ENCODE results near the gene GPX7. TPM values are rescaled to one million over a fixed set of nuclear protein-coding genes. Genes with fewer than 3 reads are reported as not detected.
A peak's percentile ranks its signal among the peaks of the same experiment; 100 is the strongest.

Gene GPX7
- total RNA-seq, 2 experiments from 2014 or later, result 21.5 TPM

DNA sequence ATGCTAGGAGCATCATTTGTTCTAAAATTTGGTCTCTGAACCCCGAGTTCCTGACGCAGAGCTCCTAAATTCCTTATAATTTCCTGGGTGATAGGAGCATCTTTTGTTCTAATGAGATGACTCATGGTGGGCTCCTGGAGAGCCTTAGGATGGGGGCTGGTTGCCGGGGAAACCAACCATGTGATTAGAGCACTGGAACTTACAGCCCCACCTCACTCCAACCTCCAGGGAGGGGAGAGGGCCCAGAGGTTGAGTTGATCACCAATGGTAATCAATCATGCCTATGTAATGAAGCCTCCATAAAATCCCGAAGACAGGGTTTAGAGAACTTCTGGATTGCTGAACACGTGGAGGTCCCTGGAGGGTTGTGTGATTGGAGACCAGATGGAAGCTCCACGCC lies 38.5 kb downstream of the GPX7 start:
- intact Hi-C loops (cut with micrococcal nuclease), result no loop called here
- ChIA-PET POLR2A (interaction anchor here (0.9 to 2.7 kb wide), 5 partner anchors 8 to 33 kb away, joined by 3 to 17 read pairs (median 4); partner anchors contain the start of gene SHISAL2A), CTCF (interaction anchor here (1.2 to 2.0 kb wide), 2 partner anchors 18 to 27 kb away, joined by 3 to 7 read pairs; no protein-coding TSS in a partner anchor)
- ATAC-seq (no peak), DNase-seq (no peak)
- Mint-ChIP-seq H3K4me1 (ENCODE audit: low read depth) (peaks cover 47% of the 10 kb centered on the region), H3K4me3 (no peak overlapping the region), H3K9me3 (no peaks in the 10 kb centered on the region), H3K36me3 (ENCODE audit: low read depth) (peaks cover 22% of the 10 kb centered on the region), H3K27me3 (no peaks in the 10 kb centered on the region), H3K27ac (peak overlapping the region; percentile 68)
- TF ChIP-seq, protein P1, sequence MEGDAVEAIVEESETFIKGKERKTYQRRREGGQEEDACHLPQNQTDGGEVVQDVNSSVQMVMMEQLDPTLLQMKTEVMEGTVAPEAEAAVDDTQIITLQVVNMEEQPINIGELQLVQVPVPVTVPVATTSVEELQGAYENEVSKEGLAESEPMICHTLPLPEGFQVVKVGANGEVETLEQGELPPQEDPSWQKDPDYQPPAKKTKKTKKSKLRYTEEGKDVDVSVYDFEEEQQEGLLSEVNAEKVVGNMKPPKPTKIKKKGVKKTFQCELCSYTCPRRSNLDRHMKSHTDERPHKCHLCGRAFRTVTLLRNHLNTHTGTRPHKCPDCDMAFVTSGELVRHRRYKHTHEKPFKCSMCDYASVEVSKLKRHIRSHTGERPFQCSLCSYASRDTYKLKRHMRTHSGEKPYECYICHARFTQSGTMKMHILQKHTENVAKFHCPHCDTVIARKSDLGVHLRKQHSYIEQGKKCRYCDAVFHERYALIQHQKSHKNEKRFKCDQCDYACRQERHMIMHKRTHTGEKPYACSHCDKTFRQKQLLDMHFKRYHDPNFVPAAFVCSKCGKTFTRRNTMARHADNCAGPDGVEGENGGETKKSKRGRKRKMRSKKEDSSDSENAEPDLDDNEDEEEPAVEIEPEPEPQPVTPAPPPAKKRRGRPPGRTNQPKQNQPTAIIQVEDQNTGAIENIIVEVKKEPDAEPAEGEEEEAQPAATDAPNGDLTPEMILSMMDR (IDR thresholded peaks at IDR 0.05), result no peak

DNA sequence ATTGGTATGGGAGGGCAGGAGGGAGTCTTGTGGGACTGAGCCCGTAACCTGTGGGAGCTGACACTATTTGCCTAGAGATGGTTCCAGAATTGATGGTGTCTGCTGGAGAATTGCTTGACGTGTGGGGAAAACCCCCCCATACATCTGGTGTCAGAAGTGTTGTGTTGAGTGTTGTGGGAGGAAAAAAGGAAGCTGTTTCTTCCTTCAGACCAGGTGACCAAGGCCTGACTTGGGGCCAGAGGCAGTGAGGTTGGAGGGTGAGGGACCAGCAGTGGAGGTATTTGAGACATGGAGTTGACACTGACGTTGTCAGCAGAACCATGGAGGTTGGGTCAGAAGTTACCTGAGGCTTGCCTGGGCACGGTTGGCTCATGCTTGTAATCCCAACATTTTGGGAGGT lies 39.1 kb downstream of the GPX7 start:
- ChIA-PET CTCF (interaction anchor here (1.2 to 2.0 kb wide), 3 partner anchors 17 to 45 kb away, joined by 3 to 7 read pairs (median 4); no protein-coding TSS in a partner anchor), POLR2A (interaction anchor here (0.6 to 2.7 kb wide), 4 partner anchors 9 to 111 kb away, joined by 3 to 17 read pairs (median 4); partner anchors contain the start of gene SHISAL2A)
- peaks cover 22% of the 10 kb centered on the region for H3K36me3 Mint-ChIP-seq (ENCODE audit: low read depth)
- H3K27me3 Mint-ChIP-seq, result no peaks in the 10 kb centered on the region
- TF ChIP-seq, protein P1 (IDR thresholded peaks at IDR 0.05), result no peak
- H3K4me1 Mint-ChIP-seq (ENCODE audit: low read depth), result peaks cover 43% of the 10 kb centered on the region
- peak; percentile 21 for DNase-seq
- no peak for ATAC-seq
- no peak overlapping the region for H3K4me3 Mint-ChIP-seq
- H3K9me3 Mint-ChIP-seq, result no peaks in the 10 kb centered on the region
- peak overlapping the region; percentile 68 for H3K27ac Mint-ChIP-seq
- intact Hi-C loops (cut with micrococcal nuclease), result no loop called here

DNA sequence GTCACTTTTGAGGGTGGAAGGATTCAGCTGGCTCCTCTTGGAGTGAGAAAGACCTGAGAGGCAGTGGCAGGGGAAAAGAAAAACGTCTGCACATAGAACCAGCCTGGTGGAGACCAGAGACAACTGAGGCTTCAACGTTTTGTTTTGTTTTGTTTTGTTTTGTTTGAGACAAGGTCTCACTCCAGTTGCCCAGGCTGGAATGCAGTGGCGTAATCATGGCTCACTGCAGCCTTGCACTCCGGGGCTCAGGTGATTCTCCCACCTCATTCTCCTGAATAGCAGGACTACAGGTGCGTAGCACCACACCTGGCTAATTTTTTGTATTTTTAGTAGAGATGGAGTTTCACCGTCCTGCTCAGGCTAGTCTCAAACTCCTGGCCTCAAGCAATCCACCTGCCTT lies 43.1 kb downstream of the GPX7 start:
- Mint-ChIP-seq H3K36me3 (ENCODE audit: low read depth) (peaks cover 11% of the 10 kb centered on the region), H3K4me1 (ENCODE audit: low read depth) (peaks cover 14% of the 10 kb centered on the region), H3K27ac (no peak overlapping the region), H3K4me3 (no peak overlapping the region), H3K9me3 (no peaks in the 10 kb centered on the region), H3K27me3 (no peaks in the 10 kb centered on the region)
- POLR2A ChIA-PET, result interaction anchor here (2.0 kb wide), 1 partner anchor 12 kb away, joined by 7 read pairs; the partner anchor contains the start of gene SHISAL2A
- intact Hi-C loops (cut with micrococcal nuclease), result no loop called here
- TF ChIP-seq, protein P1 (IDR thresholded peaks at IDR 0.05), result no peak
- DNase-seq (no peak), ATAC-seq (no peak)
- CTCF ChIA-PET, result no interaction called here

DNA sequence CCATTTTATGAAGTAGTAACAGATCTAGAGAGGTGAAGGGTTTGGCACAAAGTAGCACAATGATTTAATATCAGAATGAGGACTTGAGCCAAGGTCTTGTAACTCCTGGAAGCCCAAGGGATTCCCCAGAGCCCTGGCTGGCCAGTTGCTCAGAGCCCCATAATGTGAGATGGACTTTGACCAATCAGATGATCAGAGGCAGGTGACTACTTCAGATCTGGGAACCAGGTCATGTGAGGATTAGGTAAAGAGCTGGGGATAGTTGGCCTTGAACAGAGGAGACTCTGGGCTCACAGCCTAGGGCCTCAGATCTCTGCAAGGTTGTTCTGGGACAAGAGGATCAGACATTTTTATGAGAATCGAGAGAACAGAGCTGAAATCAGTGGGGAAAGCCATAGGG lies 49.7 kb downstream of the GPX7 start:
- TF ChIP-seq, protein P1 (IDR thresholded peaks at IDR 0.05), result no peak
- ATAC-seq, result no peak
- DNase-seq, result no peak
- Mint-ChIP-seq H3K27ac (peak overlapping the region; percentile 31), H3K27me3 (no peaks in the 10 kb centered on the region), H3K4me1 (ENCODE audit: low read depth) (peaks cover 11% of the 10 kb centered on the region), H3K9me3 (no peaks in the 10 kb centered on the region), H3K36me3 (ENCODE audit: low read depth) (peaks cover 16% of the 10 kb centered on the region), H3K4me3 (no peak overlapping the region)
- POLR2A ChIA-PET, result interaction anchor here (1.0 to 1.2 kb wide), 3 partner anchors 10 to 42 kb away, joined by 3 read pairs; no protein-coding TSS in a partner anchor
- CTCF ChIA-PET, result interaction anchor here (1.0 kb wide), 1 partner anchor 8 kb away, joined by 3 read pairs; no protein-coding TSS in a partner anchor
- intact Hi-C loops (cut with micrococcal nuclease), result loop anchor here (10.0 kb wide), 1 partner anchor 247 kb away; the partner anchor contains the start of genes ORC1 and PRPF38A

DNA sequence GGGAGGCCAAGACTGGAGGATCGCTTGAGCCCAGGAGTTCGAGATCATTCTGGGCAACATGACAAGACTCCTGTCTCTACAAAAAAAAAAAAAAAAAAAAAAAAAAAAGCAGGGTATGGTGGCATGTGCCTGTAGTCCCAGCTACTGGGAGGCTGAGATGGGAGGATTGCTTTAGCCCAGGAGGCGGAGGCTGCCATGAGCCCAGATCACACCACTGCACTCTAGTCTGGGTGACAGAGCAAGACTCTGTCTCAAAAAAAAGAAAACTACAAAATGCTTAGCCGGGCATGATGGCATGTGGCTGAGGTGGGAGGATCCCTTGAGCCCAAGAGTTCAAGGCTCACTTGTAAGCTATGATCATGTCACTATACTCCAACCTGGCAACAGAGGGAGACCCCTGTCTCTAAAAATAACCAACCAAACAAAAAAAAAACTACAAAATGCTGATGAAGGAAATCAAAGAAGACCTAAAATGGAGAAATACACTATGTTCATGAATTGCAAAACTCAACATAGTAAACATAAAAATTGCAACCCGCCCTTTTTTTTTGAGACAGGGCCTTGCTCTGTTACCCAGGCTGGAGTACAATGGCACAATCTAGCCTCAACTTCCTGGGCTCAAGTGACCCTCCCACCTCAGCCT lies 51.2 kb downstream of the GPX7 start:
- H3K4me1 Mint-ChIP-seq (ENCODE audit: low read depth), result peaks cover 11% of the 10 kb centered on the region
- ChIA-PET POLR2A (interaction anchor here (0.8 to 1.2 kb wide), 2 partner anchors 12 to 21 kb away, joined by 3 to 5 read pairs; partner anchors contain the start of gene SHISAL2A), CTCF (no interaction called here)
- no peaks in the 10 kb centered on the region for H3K9me3 Mint-ChIP-seq
- intact Hi-C loops (cut with micrococcal nuclease), result loop anchor here (10.0 kb wide), 1 partner anchor 249 kb away; the partner anchor contains the start of genes ORC1 and PRPF38A
- no peak overlapping the region for H3K27ac Mint-ChIP-seq
- peaks cover 16% of the 10 kb centered on the region for H3K36me3 Mint-ChIP-seq (ENCODE audit: low read depth)
- H3K4me3 Mint-ChIP-seq, result no peak overlapping the region
- TF ChIP-seq, protein P1 (IDR thresholded peaks at IDR 0.05), result no peak
- H3K27me3 Mint-ChIP-seq, result no peaks in the 10 kb centered on the region
- DNase-seq (no peak), ATAC-seq (no peak)
